ENCODE data around the gene TMEM185B. TPM values are rescaled to one million over a fixed set of nuclear protein-coding genes. Genes with fewer than 3 reads are reported as not detected.

Gene TMEM185B
- total RNA-seq (2014; rRNA removed; shearing (Covaris generic)) (32.0 and 40.6 TPM in 2 replicates), polyA plus RNA-seq (2016; fragmentation: Nextera tagmentation; extraction: Ambion mirVana) (32.3 and 33.7 TPM in 2 replicates)

GRCh38 chr2:120223034-120223912, at the start of gene TMEM185B:
Gene TMEM185B, minus strand, starts transcription at chr2:120223400. Its CDS starts 424 bp downstream, at chr2:120222976.
- in situ Hi-C loops (cut with MboI) = no loop called here
- peaks cover 7% of the 10 kb centered on the region; the same call in 1 of the 2 replicates for H3K36me3 ChIP-seq (ENCODE audit: low read depth)
- H2AFZ ChIP-seq = peak within 1 kb of the TSS; percentile 80
- no peak for TF ChIP-seq EZH2 (IDR thresholded peaks at IDR 0.05; ENCODE audit: insufficient read depth, poor library complexity, severe bottlenecking)
- no peak for TF ChIP-seq EZH2phosphoT487 (IDR thresholded peaks at IDR 0.05; ENCODE audit: insufficient read depth, low read depth)
- no peaks in the 10 kb centered on the region for H3F3A ChIP-seq (ENCODE audit: insufficient read depth)
- peaks cover 27% of the 10 kb centered on the region for H3K79me2 ChIP-seq (ENCODE audit: insufficient read depth)
- peak within 1 kb of the TSS; percentile 81 for H3K4me2 ChIP-seq (ENCODE audit: unreplicated experiment)
- H4K20me1 ChIP-seq (ENCODE audit: insufficient read depth) = no peaks in the 10 kb centered on the region
- H3K9me2 ChIP-seq (ENCODE audit: insufficient read depth) = no peaks in the 10 kb centered on the region; the same call in 1 of the 2 replicates
- 4 to 7% methylated on average over 61 to 86 of the region's 108 CpGs for WGBS, 2 experiments (ENCODE audit: low coverage in 1 of 2, low lambda C conversion rate in 2 of 2, missing lambda C conversion rate in 2 of 2)
- peak within 1 kb of the TSS; percentile 76 for H3K9ac ChIP-seq
- peak within 1 kb of the TSS; percentile 64 for H3K27ac ChIP-seq
- H3K4me3 ChIP-seq = peak within 1 kb of the TSS; percentile 72
- peak; percentile 92 for DNase-seq
- H3K9me3 ChIP-seq (ENCODE audit: low read depth) = no peaks in the 10 kb centered on the region
- no peaks in the 10 kb centered on the region for H3K27me3 ChIP-seq (replicated peaks; ENCODE audit: insufficient read depth)
- H3K4me1 ChIP-seq (ENCODE audit: insufficient read depth) = peaks cover 22% of the 10 kb centered on the region

- H3K9me2 ChIP-seq (ENCODE audit: insufficient read depth) = no peaks in the 10 kb centered on the region
- in situ Hi-C loops (cut with MboI) = no loop called here
- 67 to 93% methylated on average over 1 of the region's 1 CpG for WGBS, 2 experiments (ENCODE audit: low coverage in 1 of 2, low lambda C conversion rate in 2 of 2, missing lambda C conversion rate in 2 of 2)
Measured at GRCh38 chr2:120271711-120272379, 48.6 kb upstream of the TMEM185B start.

GRCh38 chr2:120269816-120270215, 46.6 kb upstream of the TMEM185B start:
- in situ Hi-C loops (cut with MboI) = no loop called here
- H3K36me3 ChIP-seq (ENCODE audit: low read depth) = no peaks in the 10 kb centered on the region
- no peak for DNase-seq
- H3K9me2 ChIP-seq (ENCODE audit: insufficient read depth) = no peaks in the 10 kb centered on the region
- no peaks in the 10 kb centered on the region for H3F3A ChIP-seq (ENCODE audit: insufficient read depth)
- TF ChIP-seq EZH2 (IDR thresholded peaks at IDR 0.05; ENCODE audit: insufficient read depth, poor library complexity, severe bottlenecking) (no peak), EZH2phosphoT487 (IDR thresholded peaks at IDR 0.05; ENCODE audit: insufficient read depth, low read depth) (no peak)
- H3K9ac ChIP-seq = no peak overlapping the region
- H3K27ac ChIP-seq = no peak overlapping the region
- H3K4me1 ChIP-seq (ENCODE audit: insufficient read depth) = no peaks in the 10 kb centered on the region
- H4K20me1 ChIP-seq (ENCODE audit: insufficient read depth) = peaks cover 11% of the 10 kb centered on the region
- no peak overlapping the region for H2AFZ ChIP-seq
- no peak overlapping the region for H3K4me2 ChIP-seq (ENCODE audit: unreplicated experiment)
- no peaks in the 10 kb centered on the region for H3K27me3 ChIP-seq (replicated peaks; ENCODE audit: insufficient read depth)
- H3K79me2 ChIP-seq (ENCODE audit: insufficient read depth) = peaks cover 100% of the 10 kb centered on the region
- 93 to 100% methylated on average over 1 of the region's 1 CpG for WGBS, 2 experiments (ENCODE audit: low coverage in 1 of 2, low lambda C conversion rate in 2 of 2, missing lambda C conversion rate in 2 of 2)
- no peaks in the 10 kb centered on the region for H3K9me3 ChIP-seq (ENCODE audit: low read depth)
- no peak overlapping the region for H3K4me3 ChIP-seq

More at GRCh38 chr2:120271711-120272379, 48.6 kb upstream of the TMEM185B start:
- Histone ChIP-seq H4K20me1 (ENCODE audit: insufficient read depth) (peaks cover 7% of the 10 kb centered on the region), H3K9ac (no peak overlapping the region), H3K79me2 (ENCODE audit: insufficient read depth) (peaks cover 100% of the 10 kb centered on the region), H3K27ac (no peak overlapping the region), H3F3A (ENCODE audit: insufficient read depth) (no peaks in the 10 kb centered on the region), H3K27me3 (replicated peaks; ENCODE audit: insufficient read depth) (no peaks in the 10 kb centered on the region), H3K4me2 (ENCODE audit: unreplicated experiment) (no peak overlapping the region), H3K4me1 (ENCODE audit: insufficient read depth) (no peaks in the 10 kb centered on the region), H3K36me3 (ENCODE audit: low read depth) (no peaks in the 10 kb centered on the region), H3K4me3 (no peak overlapping the region), H3K9me3 (ENCODE audit: low read depth) (no peaks in the 10 kb centered on the region), H2AFZ (no peak overlapping the region)
- DNase-seq = no peak
- TF ChIP-seq EZH2phosphoT487 (IDR thresholded peaks at IDR 0.05; ENCODE audit: insufficient read depth, low read depth) (no peak), EZH2 (IDR thresholded peaks at IDR 0.05; ENCODE audit: insufficient read depth, poor library complexity, severe bottlenecking) (no peak)

- no peaks in the 10 kb centered on the region for H3K9me2 ChIP-seq (ENCODE audit: insufficient read depth)
- H3K9me3 ChIP-seq (ENCODE audit: low read depth) = no peaks in the 10 kb centered on the region
- no peaks in the 10 kb centered on the region for H3K4me1 ChIP-seq (ENCODE audit: insufficient read depth)
- H3F3A ChIP-seq (ENCODE audit: insufficient read depth) = no peaks in the 10 kb centered on the region
- H3K4me2 ChIP-seq (ENCODE audit: unreplicated experiment) = no peak overlapping the region
- peaks cover 100% of the 10 kb centered on the region for H3K79me2 ChIP-seq (ENCODE audit: insufficient read depth)
- WGBS, 2 experiments (ENCODE audit: low coverage in 1 of 2, low lambda C conversion rate in 2 of 2, missing lambda C conversion rate in 2 of 2) = 90 to 93% methylated on average over 11 of the region's 11 CpGs
- H3K27me3 ChIP-seq (replicated peaks; ENCODE audit: insufficient read depth) = no peaks in the 10 kb centered on the region
- no peak overlapping the region for H3K27ac ChIP-seq
- no peaks in the 10 kb centered on the region for H3K36me3 ChIP-seq (ENCODE audit: low read depth)
- no peak for DNase-seq
- TF ChIP-seq EZH2phosphoT487 (IDR thresholded peaks at IDR 0.05; ENCODE audit: insufficient read depth, low read depth) (no peak), EZH2 (IDR thresholded peaks at IDR 0.05; ENCODE audit: insufficient read depth, poor library complexity, severe bottlenecking) (no peak)
- no peak overlapping the region for H3K4me3 ChIP-seq
- in situ Hi-C loops (cut with MboI) = no loop called here
- H4K20me1 ChIP-seq (ENCODE audit: insufficient read depth) = peaks cover 11% of the 10 kb centered on the region
- no peak overlapping the region for H3K9ac ChIP-seq
- H2AFZ ChIP-seq = no peak overlapping the region
Measured at GRCh38 chr2:120269076-120269744, 46.0 kb upstream of the TMEM185B start.

Data from GM23248 (cell line).